HG03354 (cell line): ENCODE results near the gene RORC.
"Not testable (repeated sequence)": the region's sequence is repeated elsewhere in the genome, so short reads cannot be mapped to it uniquely, and the experiment has no call there.

Source experiments
- ATAC-seq: cut with Tn5 transposase; IDR thresholded peaks from one replicate; pipeline ENCODE4 v1.9.1; 2021; ENCODE audit warnings: mild to moderate bottlenecking; ENCODE audit not compliant: unreplicated experiment, poor library complexity, severe bottlenecking

RORC gene

DNA sequence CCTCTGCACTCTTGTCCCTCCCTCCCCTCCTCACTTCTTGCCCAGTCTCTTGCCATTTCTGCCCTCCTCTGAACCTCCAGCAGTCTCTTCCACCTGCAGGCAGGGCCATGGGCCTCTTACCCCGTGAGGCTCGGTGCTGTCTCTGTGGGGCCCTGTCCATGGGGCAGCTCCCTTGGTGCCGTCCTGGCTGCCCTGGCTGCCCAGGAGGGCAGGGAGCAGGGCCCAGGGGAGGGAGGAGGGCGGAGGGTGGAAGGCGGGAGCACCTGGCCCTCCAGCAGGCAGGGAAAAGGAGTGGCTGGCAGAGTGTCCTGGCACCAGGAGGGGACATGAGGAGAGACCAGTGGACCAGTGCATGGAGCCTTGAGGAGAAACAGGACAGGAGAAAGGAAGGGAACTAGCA, at the start of gene RORC:
TSS of gene RORC (minus strand) at position 198 of the 400 bp plus-strand sequence. CDS start at position 160, 38 bp downstream.
- no peak for ATAC-seq

DNA sequence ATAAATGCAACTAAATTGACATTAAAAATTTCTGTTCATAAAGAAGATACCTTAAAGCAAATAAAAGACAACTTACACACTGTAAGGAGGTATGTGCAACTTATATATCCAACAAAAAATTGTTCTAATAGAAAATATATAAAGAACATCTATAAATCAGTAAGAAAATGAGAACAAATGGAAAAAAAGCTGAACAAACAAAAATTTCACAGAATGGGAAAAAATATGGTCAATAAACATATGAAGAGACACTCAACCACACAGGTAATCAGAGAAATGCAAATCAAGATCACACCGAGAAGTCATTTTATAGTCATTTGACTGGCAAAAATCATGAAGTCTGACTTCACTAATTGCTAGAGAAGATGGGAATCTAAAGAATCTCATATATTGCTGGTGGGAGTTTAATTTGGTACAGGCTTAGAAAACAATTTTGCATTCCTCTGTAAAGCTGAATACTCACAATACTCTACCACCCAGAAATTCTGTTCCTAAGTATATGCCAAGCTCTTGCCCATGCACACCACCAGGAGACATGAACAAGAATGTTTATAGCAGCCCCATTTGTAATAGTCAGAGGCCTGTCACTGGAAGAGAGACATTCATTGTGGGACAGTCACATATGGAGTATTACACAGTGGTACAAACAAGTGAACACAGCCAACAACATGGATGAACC, 44.0 kb upstream of the RORC start:
- ATAC-seq: no peak

DNA sequence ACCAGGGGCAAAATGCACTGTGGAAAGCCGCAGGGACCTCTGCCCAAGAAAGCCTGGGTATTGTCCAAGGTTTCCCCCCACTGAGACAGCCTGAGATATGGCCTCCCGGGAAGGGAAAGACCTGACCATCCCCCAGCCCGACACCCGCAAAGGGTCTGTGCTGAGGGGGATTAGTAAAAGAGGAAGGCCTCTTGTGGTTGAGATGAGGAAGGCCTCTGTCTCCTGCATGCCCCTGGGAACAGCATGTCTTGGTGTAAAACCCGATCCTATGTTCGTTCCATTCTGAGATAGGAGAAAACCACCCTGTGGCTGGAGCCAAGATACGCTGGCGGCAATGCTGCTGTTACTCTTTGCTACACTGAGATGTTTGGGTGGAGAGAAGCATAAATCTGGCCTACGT, 41.2 kb upstream of the RORC start:
- not testable (repeated sequence) for ATAC-seq

DNA sequence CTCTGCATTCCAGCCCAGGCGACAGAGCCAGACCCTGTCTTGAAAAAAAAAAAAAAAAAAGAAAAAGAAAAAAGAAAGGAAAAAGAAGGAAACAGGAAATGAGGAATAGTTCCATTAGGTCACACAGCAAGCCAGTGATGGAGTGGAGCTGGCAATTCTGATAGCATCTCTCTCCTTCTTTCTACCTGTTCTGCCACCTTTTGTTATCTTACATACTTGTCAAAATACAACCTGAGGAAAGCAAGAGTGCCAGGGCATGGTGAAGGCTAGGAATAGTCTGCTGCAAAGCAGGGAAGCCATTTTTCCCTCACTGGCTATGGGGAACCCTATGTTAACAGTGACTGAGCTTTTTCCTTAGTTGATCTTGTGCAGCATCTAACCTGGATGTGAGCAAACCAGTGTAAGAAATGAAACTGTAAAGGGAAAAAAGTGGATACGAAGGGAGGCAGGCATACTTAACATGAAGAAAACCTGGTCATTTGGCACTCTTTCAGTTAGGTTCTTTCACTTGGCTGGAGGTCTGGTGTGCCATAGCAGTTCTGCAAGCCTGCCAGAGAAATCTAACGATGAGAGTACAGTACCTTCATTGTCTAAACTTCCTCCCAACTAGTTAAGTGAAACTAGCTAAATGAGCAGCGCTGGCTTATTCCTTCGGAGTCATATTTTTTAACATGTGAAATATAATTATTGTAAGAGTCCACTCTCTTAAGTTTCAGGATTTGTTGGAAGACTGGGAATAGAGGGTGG, 39.9 kb upstream of the RORC start:
- ATAC-seq: no peak

DNA sequence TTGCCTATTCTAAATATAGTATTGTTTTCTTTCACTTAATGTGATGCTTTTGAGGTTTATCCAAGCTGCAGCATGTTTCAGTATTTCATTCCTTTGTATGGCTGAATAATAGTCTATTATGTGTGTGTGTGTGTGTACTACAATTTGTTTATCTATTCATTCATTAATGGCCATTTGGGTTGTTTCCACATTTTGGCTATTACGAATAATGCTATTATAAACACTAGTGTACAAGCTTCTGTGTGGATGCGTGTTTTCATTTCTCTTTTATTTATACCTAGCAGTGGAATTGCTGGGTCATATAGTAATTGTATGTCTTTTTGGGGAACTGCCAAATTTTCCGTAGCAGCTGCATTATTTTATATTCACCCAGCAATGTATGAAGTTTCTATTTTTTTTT, 36.9 kb upstream of the RORC start:
- ATAC-seq: no peak

DNA sequence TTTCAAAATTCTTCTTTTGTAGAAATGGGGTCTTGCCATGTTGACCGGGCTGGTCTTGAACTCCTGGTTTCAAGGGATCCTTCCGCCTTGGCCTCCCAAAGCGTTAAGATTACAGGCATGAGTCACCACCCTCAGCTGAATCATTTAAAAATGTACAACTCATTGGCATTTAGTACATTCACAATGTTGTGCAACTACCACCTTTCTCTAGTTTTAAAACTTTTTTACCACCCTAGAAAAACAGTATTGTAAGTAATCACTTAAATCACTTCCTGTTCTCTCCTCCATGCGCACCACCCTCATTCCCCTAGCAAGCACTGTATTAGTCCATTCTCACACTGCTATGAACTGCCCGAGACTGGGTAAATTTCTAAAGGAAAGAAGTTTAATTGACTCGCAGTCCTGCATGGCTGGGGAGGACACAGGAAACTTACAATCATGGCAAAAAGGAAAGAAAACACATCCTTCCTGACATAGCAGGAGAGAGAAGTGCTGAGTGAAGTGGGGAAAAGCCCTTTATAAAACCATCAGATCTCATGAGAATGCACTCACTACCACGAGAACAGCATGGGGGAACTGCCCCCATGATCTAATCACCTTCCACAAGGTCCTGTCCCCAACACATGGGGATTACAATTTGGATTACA, 36.3 kb upstream of the RORC start:
- no peak for ATAC-seq

DNA sequence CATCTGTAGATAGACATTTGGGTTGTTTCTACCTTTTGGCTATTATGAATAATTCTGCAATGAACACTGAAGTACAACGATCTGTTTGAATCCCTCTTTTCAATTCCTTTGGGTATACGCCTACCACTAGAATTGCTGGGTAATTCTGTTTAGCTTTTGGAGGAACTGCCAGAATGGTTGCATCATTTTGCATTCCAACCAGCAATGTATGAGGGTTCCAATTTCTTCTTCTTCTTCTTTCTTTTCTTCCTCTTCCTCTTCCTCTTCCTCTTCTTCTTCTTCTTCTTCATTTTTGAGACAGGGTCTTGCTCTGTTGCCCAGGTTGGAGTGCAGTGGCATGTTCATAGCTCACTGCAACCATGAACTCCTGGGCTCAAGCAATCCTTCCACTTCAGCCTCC, 35.7 kb upstream of the RORC start:
- no peak for ATAC-seq

DNA sequence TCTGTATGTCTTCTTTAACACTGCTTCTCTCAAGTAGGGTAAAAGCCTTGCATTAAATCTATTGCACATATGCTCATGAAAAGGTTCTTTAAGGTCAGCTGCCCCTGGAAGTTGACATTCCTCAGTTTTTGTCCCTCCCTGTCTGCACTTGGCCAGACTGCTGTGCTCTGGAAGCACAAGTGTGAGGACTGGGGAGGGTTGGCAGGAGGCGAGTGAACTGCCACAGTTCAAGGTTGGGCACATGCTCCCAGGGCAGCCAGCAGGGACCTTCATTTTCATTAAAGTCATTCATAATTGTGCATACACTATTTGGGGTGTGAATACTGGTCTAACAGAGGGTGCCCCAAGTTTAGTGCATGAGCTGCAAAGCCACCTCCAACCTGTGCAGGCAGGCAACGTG, 32.8 kb upstream of the RORC start:
- no peak for ATAC-seq

DNA sequence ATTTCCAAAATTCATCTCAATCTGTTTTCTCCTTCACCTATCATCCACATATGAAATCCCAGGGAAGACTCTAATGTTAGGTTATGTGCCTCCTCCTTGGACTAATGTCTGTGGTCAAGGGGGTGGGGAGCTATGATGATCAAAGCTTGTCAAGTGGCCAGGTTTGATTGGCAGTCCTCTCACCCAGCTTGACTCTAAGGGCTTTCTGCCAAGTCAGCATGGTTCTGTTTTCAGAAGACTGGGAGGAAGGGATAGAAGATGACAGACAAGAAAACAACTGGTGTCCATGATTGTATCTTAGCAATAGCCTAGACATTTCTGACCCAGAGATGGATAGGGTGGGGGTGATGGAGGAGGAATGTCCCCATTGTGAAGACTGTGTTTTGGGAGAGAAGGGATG, 31.0 kb upstream of the RORC start:
- ATAC-seq: no peak

DNA sequence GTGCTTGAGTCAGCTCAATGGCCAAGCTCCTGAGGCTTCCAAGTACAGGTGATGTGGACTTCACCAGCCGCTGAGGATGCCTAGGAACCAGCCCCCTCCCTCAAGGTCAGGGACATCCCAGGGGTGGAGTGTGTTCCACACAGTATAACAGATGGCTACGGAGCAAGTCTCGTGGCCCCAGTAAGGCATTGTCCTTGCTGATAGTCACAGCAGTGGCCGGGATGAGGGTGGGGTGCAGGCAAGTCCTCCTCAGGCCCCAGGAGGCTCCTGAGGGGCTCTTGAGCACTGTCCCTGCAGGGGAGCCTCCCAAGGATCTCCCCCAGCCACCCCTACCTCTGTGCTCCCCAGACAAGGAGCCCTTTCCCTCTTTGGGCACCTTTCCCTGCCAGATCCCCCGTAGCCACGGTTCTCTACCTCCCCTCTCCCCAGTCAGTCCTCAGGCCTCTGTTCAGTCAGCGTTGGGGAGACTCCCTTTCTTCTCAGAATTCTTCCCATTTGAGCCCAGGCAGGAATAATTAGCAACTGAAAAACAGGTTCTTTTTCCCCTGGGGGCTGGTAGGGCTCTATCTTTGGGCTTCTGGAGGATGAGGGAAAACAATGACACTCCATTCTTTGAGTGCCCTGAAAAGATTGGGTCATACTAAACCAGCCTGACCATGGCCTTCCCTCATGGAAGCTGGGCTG, 29.0 kb upstream of the RORC start:
- ATAC-seq: no peak

DNA sequence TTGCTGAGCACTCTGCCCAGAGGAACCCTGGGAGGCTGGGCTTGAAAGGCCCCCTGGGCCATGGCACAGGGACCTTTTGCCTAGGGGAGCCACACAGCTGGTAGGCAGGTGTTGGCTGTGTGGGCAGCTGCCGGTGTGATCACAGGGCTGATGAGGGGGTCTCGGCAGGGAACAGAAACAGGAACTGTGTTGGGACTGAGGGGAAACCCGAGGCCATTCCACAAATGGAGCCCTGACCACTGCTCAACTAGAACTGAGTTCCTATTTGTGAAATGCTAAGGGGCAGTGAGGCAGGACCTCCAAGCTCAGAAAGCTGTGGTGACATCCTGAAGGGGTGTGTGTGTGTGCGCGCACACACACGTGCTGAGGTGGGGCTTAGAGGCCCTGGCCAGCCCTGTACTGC, 28.3 kb upstream of the RORC start:
- no peak for ATAC-seq

DNA sequence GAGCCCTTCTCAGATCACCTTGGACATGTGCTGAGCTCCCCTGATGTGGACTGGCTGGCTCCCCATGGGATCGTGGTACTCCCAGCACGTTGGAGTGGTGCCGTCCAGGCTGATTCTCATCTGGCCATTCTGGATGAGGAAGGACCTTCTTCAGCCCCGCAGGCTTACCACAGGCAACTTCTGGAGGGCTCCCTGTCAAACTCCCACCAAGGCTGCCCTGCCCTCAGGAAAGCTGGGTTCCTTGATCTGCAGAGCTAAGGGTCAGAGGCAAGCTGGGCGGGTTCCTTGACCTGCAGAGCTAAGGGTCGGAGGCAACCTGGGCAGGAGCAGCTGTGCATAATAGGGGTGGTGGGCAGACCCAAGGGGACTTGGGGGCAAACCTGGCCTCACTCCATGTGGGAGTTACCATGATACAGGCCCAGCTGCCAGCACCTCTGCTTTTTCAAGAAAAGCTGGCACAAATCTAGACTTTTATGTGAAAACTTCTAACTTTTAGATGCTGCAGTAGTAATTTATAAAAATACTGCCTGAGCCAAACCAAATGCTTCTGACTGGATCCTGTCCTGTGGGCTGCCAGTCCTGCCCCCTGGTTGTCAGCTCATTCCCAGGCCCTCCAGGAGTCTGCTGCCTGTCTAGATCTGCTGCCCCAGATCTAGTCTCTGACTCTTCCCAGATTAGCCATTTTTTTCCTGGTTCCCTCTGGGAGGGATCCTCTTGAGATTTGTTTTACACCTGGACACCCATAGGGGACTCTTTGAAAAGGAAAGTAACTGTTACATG, 27.5 kb upstream of the RORC start:
- ATAC-seq: no peak

DNA sequence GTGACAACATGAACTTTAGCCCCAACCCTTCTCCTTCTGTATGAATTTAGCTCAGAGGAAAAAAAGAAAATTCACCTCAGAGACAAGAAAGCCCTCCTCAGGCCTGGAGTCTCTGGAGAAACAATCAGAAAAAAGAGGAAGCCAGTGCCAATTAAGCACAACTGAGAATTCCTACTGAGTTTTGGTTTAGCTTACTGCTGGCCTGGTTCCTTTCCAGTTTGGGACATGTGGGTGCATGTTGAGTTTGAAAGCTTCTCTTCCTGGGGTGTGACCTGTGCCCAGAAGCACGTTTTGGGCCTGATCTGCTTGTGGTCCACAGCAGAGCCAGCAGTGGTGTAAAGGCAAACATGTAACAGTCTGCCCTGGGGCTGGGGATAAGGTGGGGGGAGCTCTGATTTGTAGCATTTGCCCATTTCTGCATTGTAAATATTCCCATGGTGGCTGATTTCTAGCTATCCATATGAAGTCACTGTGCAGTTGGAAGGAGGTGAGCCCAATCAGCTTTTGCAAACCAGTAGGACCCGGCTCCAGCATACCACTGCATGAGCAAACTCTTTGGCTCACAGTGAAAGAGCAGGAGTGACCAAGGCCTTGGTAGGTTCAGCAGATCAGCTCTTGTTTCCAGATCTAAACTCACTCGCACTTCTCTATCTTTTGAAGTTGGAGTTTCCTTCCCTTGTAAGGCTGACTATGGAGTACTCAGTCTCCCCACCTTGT, 26.6 kb upstream of the RORC start:
- no peak for ATAC-seq

DNA sequence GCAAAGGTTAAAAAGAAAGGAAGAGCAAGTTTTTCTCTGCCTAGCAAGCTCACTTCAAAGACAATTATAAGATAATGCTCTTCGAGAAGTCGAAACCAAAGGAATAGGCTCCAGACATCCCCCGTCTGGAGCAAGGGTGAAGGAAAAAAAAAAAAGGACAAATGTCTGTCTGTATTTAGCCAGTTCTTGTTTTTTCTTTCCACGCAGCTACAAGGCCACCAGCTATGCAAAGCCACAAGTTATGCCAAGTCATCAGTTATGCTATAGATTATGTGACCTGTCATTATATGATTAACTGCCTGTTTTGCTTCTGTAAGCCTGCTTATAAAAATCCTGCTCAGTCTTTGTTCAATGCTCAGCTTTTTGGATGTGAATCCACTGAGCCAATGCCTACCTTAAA, 24.3 kb upstream of the RORC start:
- no peak for ATAC-seq

DNA sequence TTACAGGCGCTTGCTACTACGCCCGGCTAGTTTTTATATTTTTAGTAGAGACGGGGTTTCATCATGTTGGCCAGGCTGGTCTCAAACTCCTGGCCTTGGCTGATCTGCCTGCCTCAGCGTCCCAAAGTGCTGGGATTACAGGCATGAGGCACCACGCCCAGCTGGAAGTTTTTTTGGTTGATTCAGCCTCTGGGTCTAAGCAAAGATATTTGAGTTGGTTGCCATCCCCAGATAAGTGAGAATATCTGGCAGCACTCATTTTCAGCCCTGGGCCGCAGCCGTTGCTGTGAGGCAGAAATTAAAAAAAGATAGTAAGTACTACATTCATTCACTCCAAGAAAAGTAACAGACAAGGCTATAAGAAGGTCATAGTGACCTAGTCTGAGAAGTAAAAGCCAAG, 23.9 kb upstream of the RORC start:
- not testable (repeated sequence) for ATAC-seq

DNA sequence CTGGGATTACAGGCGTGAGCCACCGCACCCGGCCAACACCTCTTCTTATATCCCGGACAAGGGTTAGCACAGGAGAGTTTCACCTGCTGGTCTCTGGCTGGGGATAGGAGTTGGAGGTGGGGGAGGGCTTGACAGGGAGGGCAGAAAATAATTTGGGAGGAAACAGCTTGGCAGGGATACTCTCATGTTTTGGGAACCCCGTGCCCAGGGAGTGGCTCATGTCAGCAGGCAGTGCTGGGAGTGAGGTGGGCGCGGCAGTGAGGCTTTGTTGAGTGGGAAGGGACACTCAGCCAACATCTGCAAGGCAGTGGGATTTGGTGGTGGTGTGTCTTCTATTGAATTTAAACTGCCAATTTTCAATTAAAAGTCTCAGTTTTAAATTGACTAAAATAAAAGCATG, 23.1 kb upstream of the RORC start:
- no peak for ATAC-seq

DNA sequence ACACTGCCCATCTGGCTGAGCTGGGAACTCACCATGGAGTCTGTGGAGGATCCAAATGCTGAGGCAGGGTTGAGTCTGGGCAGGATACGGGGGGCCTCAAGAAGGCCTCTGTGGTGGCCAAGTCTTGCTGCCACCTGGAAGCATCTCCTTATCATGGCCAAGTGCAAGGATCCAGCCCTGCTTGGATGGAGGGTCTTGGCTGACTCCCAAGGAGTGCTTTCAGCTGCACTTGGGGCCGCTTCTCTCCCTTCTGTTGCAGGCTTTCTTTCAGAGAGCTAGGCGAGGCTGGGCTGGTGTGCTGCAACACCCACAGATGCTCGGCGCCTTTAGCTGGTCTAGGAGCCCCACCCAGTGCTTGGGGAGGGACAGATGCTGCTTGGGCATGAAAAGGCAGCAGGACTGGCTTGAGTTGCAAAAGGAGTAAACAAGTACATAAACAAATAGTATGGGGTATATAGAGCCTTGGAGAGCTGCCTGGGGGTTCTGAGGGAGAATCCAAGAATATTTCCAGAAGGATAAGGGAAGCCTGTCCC, 21.9 kb upstream of the RORC start, which contains the start of gene THEM5:
TSS of gene THEM5 (minus strand) at position 302 of the 533 bp plus-strand sequence. CDS start at position 155, 147 bp downstream.
- ATAC-seq: no peak

DNA sequence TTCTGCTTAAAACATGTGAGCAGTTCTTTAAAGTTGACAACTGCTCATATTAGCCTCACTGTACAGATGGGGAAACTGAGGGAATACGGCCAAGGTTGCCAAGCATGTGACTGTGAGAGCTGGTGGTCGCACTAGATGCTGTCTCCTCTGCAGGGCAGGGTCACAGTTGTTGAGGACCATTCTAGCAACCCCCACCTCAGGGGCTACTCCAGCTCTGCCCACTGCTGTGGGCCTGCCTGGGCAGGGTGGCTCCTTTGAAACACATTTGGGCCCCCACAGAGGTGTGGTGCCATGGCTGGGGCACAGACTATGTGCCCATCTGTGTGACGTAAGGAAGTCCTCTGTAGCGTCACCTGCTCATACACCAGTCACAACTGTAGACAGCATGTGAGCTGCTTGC, 21.1 kb upstream of the RORC start:
- ATAC-seq: no peak

DNA sequence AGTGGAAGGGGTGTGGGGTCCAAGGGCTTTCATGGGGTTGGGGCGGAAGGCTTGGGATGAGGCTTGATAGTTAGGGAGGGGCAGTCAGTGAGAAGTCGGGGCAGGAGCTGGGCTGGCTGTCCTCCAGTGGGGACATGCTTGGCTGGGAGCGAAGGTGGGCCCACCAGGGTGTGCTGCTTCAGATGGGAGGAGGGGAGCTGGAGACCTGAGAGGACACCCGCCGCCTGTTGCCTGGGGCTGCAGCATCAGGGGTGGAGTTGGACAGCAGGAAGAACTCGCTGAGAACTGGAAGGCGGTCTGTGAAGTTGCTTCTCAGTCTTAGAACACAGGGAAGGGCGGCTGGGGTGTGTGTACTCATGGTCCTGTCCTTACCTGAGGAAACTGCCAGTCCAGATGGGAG, 20.3 kb upstream of the RORC start:
- no peak for ATAC-seq
